Heart left ventricle (tissue), 16 donors: ENCODE measurements around the gene MLPH. TPM values are rescaled to one million over a fixed set of nuclear protein-coding genes. Genes with fewer than 3 reads are reported as not detected.

Source experiments
- ATAC-seq, 4 donors: fragments of 200-7000 bp; cut with Tn5 transposase; one replicate each; pipeline ENCODE4 v1.9.1; 2020 to 2022; ENCODE audit warnings: moderate library complexity in 4 of 4, mild to moderate bottlenecking in 3 of 4, moderate number of reproducible peaks in 1 of 4
- DNase-seq, 5 donors: peaks; one replicate each; pipeline ENCODE4 v3.0.0-alpha.2; 2020
- H3K27ac ChIP-seq, 12 donors: fragments of 200-600 bp; sonication (generic) in 4 of 12; one replicate each; pipeline versions ENCODE4 v1.5.0 to v1.8.0; 2016 to 2022; ENCODE audit warnings: mild to moderate bottlenecking in 2 of 12
- H3K27me3 ChIP-seq, 9 donors: fragments of 200-600 bp; sonication (generic) in 2 of 9; one replicate each; pipeline versions ENCODE4 v1.5.1 to v1.8.0; 2016 to 2022; ENCODE audit warnings: mild to moderate bottlenecking in 3 of 9
- H3K36me3 ChIP-seq, 9 donors: fragments of 200-600 bp; sonication (generic) in 2 of 9; one replicate each; pipeline versions ENCODE4 v1.5.0 to v1.8.0; 2018 to 2022; ENCODE audit warnings: mild to moderate bottlenecking in 2 of 9
- H3K4me1 ChIP-seq, 12 donors: fragments of 200-600 bp; sonication (generic) in 4 of 12; one replicate each; pipeline versions ENCODE4 v1.5.0 to v1.8.0; 2016 to 2022; ENCODE audit warnings: mild to moderate bottlenecking in 3 of 12
- H3K4me3 ChIP-seq, 12 donors: fragments of 200-600 bp; sonication (generic) in 4 of 12; one replicate each; pipeline versions ENCODE4 v1.5.0 to v1.8.0; 2017 to 2022; ENCODE audit warnings: mild to moderate bottlenecking in 9 of 12, moderate library complexity in 4 of 12
- H3K9me3 ChIP-seq, 12 donors: fragments of 200-600 bp; sonication (generic) in 4 of 12; one replicate each; pipeline versions ENCODE4 v1.5.0 to v1.8.0; 2016 to 2022; ENCODE audit warnings: mild to moderate bottlenecking in 1 of 12
- CTCF ChIP-seq, 12 donors: fragments of 200-600 bp; sonication (generic) in 4 of 12; IDR thresholded peaks; one replicate each; pipeline versions ENCODE4 v1.5.0 to v1.8.0; 2018 to 2022; ENCODE audit warnings: antibody characterized with exemption in 12 of 12, mild to moderate bottlenecking in 5 of 12
- POLR2A ChIP-seq, 2 donors: fragments of 450-650 bp; IDR thresholded peaks; one replicate each; pipeline ENCODE4 v1.6.1; 2017; ENCODE audit warnings: antibody characterized with exemption in 2 of 2, mild to moderate bottlenecking in 2 of 2, moderate library complexity in 2 of 2
- WGBS, 4 donors: extraction: QIAGEN DNeasy Blood & Tissue Kit in 2 of 4; methylation state at CpG; one replicate each; pipeline versions ENCODE4 v1.1.5 to v1.1.7; 2013 to 2018; 5-methylcytosine and 5-hydroxymethylcytosine counted together
- intact Hi-C, 10 donors: fragments of 100-400 bp; cut with DNase I; formaldehyde crosslinking; loops; one replicate each; pipeline versions ENCODE4 v1.11.1 to v1.14.2; 2022
- polyA plus RNA-seq, 2 donors: library from polyadenylated mRNA; stranded (reverse); fragments of 200-250 nt; gene quantifications; one replicate each; pipeline ENCODE4 v1.2.3, GENCODE V29; 2013
- total RNA-seq, 9 donors: library from RNA; depleted of rRNA in 2 of 9; stranded (reverse); fragments of >200 nt in 2 of 9; fragmentation: NEBNext Ultra II Directional in 3 of 9; extraction: Animal tissue kit (Norgen Biotek cat#: 25700) in 3 of 9; gene quantifications; one replicate each; pipeline versions ENCODE4 v1.1.0 to v1.2.4, GENCODE V29; 2016 to 2023
- donor health status: ischemic (EF 13 %, LVEDD 7.1; RV severe dilation, severe dysfunction).
- donor health status: healthy with polysubstance abuse.
- donor health status: DM: no; HTN: yes; CAD: no.
- donor health status: DM: no; HTN: no; CAD: no.
- donor health status: ischemic (EF 25% LVEDD 6.9; RV normal size, moderate dysfunction).
- donor health status: ischemic (EF 25% LVEDD 5.7; RV mildly dilated, moderate dysfunction).
- donor health status: healthy.
- donor health status: DM: yes; HTN: yes; CAD: no.
- donor health status: ischemic (EF 35%, LVEDD 5.7; RV mildly dilated, moderate dysfunction).
- donor health status: nonischemic (EF 11% LVEDD 7.7; RV severe dilation, severe dysfunction).
- donor health status: DM: yes; HTN: yes; CAD: no.
- donor health status: PGD.
- donor health status: ischemic (EF 29% LVEDD 5.4; RV normal size, mild dysfunction).
- donor health status: nonischemic (EF 23%, LVEDD 6.1; RV moderate dilation, normal function).

The MLPH gene
- total and polyA plus RNA-seq, 11 donors, result 18.3 to 60.3 (median 30.7) TPM

GRCh38 chr2:237588044-237588696 lies 101.1 kb downstream of the MLPH start:
- no peaks in the 10 kb centered on the region for H3K36me3 ChIP-seq
- intact Hi-C loops, result loop anchor here in 1 of 10 donors (5.0 kb wide), 1 partner anchor 164 kb away; no protein-coding TSS in a partner anchor
- ATAC-seq (no peak), DNase-seq (peak in 1 of 5 donors; percentile 6)
- 88 to 95% (median 93%) methylated on average over 9 of the region's 9 CpGs for WGBS, 4 donors
- TF ChIP-seq POLR2A (IDR thresholded peaks at IDR 0.05) (no peak), CTCF (IDR thresholded peaks at IDR 0.05) (no peak)
- H3K4me1 ChIP-seq, result peaks cover 0 to 19% (median 9%) of the 10 kb centered on the region in 12 donors
- no peak overlapping the region for H3K4me3 ChIP-seq
- no peak overlapping the region for H3K27ac ChIP-seq
- no peaks in the 10 kb centered on the region for H3K9me3 ChIP-seq
- H3K27me3 ChIP-seq, result peaks cover 0 to 2% (median 0%) of the 10 kb centered on the region in 9 donors

GRCh38 chr2:237590272-237591140 lies 103.5 kb downstream of the MLPH start, which contains the start of gene RAB17:
RAB17 (minus strand) TSS chr2:237590734; CDS start chr2:237586154, 4,580 bp downstream.
- TF ChIP-seq POLR2A (IDR thresholded peaks at IDR 0.05), result no peak
- TF ChIP-seq CTCF (IDR thresholded peaks at IDR 0.05), result no peak
- no peaks in the 10 kb centered on the region for H3K36me3 ChIP-seq
- peaks cover 0 to 2% (median 0%) of the 10 kb centered on the region in 9 donors for H3K27me3 ChIP-seq
- DNase-seq (peak in 2 of 5 donors; percentile 39 to 79), ATAC-seq (peak in 3 of 4 donors; percentile 34 to 77 (median 52))
- H3K4me1 ChIP-seq, result peaks cover 0 to 38% (median 21%) of the 10 kb centered on the region in 12 donors
- no peaks in the 10 kb centered on the region for H3K9me3 ChIP-seq
- 51 to 66% (median 62%) methylated on average over 13 to 16 of the region's 16 CpGs for WGBS, 4 donors
- H3K27ac ChIP-seq, result peak within 1 kb of the TSS in 1 of 12 donors; percentile 51
- peak within 1 kb of the TSS in 1 of 12 donors; percentile 31 for H3K4me3 ChIP-seq
- intact Hi-C loops, result loop anchor here in 2 of 10 donors (10.0 kb wide), 2 partner anchors 54 to 74 kb away; no protein-coding TSS in a partner anchor

- no peak for TF ChIP-seq POLR2A (IDR thresholded peaks at IDR 0.05)
- TF ChIP-seq CTCF (IDR thresholded peaks at IDR 0.05), result no peak
- Histone ChIP-seq H3K9me3 (no peaks in the 10 kb centered on the region), H3K36me3 (no peaks in the 10 kb centered on the region), H3K4me3 (peak overlapping the region in 1 of 12 donors; percentile 31), H3K27me3 (peaks cover 0 to 2% (median 0%) of the 10 kb centered on the region in 9 donors), H3K27ac (peak overlapping the region in 1 of 12 donors; percentile 51), H3K4me1 (peaks cover 0 to 42% (median 21%) of the 10 kb centered on the region in 12 donors)
- intact Hi-C loops, result loop anchor here in 2 of 10 donors (10.0 kb wide), 2 partner anchors 53 to 73 kb away; no protein-coding TSS in a partner anchor
- DNase-seq, result peak in 1 of 5 donors; percentile 19
- ATAC-seq, result no peak
- 65 to 81% (median 74%) methylated on average over 17 to 19 of the region's 19 CpGs for WGBS, 4 donors
These were observed 104.3 kb downstream of the MLPH start for GRCh38 chr2:237591141-237591881.
